Measurements from ENCODE around the gene CEACAM5.
"Not testable (repeated sequence)": the region's sequence is repeated elsewhere in the genome, so short reads cannot be mapped to it uniquely, and the experiment has no call there.

Gene CEACAM5

GRCh38 chr19:41739361-41739760 is 30.9 kb downstream of the CEACAM5 start:
- DNase-seq, result no peak

- DNase-seq, result no peak
These were observed 32.2 kb downstream of the CEACAM5 start for GRCh38 chr19:41740415-41741243.

- no peak for DNase-seq
These were observed 32.8 kb downstream of the CEACAM5 start for GRCh38 chr19:41741244-41741554.

- DNase-seq, result no peak
These were observed 36.4 kb downstream of the CEACAM5 start for GRCh38 chr19:41744850-41745249.

GRCh38 chr19:41745756-41746155 is 37.3 kb downstream of the CEACAM5 start:
- DNase-seq, result no peak

- DNase-seq, result peak in 7 of 58 donors; percentile 2 to 22 (median 9)
These were observed 38.3 kb downstream of the CEACAM5 start for GRCh38 chr19:41746593-41747227.

GRCh38 chr19:41748012-41748411 is 39.6 kb downstream of the CEACAM5 start:
- no peak for DNase-seq

GRCh38 chr19:41750248-41751134 is 42.1 kb downstream of the CEACAM5 start:
- not testable (repeated sequence) for DNase-seq

GRCh38 chr19:41753159-41753558 is 44.7 kb downstream of the CEACAM5 start:
- DNase-seq, result peak in 5 of 58 donors; percentile 0 to 26 (median 3)

GRCh38 chr19:41753936-41754529 is 45.6 kb downstream of the CEACAM5 start:
- DNase-seq, result peak in 12 of 58 donors; percentile 1 to 24 (median 6)

- DNase-seq, result no peak
These were observed 47.0 kb downstream of the CEACAM5 start, which contains the start of gene CEACAM6 for GRCh38 chr19:41755328-41755913. TSS of gene CEACAM6 (plus strand) at chr19:41755530. CDS start at chr19:41755639, 109 bp downstream.

GRCh38 chr19:41758846-41759245 is 50.4 kb downstream of the CEACAM5 start:
- DNase-seq, result no peak

- DNase-seq, result no peak
These were observed 58.7 kb downstream of the CEACAM5 start for GRCh38 chr19:41767115-41767514.

- DNase-seq, result not testable (repeated sequence)
These were observed 59.7 kb downstream of the CEACAM5 start for GRCh38 chr19:41768105-41768504.

GRCh38 chr19:41769608-41770007 is 61.2 kb downstream of the CEACAM5 start:
- no peak for DNase-seq

GRCh38 chr19:41771410-41771809 is 63.0 kb downstream of the CEACAM5 start:
- DNase-seq, result no peak

GRCh38 chr19:41774515-41774980 is 66.1 kb downstream of the CEACAM5 start:
- no peak for DNase-seq

GRCh38 chr19:41776700-41777099 is 68.3 kb downstream of the CEACAM5 start:
- DNase-seq, result no peak

Measured in anterior cingulate cortex (tissue), 58 donors.